Hepatocyte (in vitro differentiated cells): Measurements from ENCODE around the gene ZKSCAN4. TPM values are rescaled to one million over a fixed set of nuclear protein-coding genes. Genes with fewer than 3 reads are reported as not detected.

Experiments
- DNase-seq: peaks from one replicate; pipeline ENCODE4 v3.0.0-alpha.2; 2016; ENCODE audit warnings: low spot score
- H2AFZ ChIP-seq: fragments of 200-600 bp; sonication (generic); 2 replicates; pipeline ENCODE4 v1.6.0; 2016; ENCODE audit warnings: antibody characterized with exemption, mild to moderate bottlenecking
- H3K27ac ChIP-seq: fragments of 200-600 bp; sonication (generic); 2 replicates; pipeline ENCODE4 v1.5.1; 2016; ENCODE audit warnings: mild to moderate bottlenecking
- H3K27me3 ChIP-seq: fragments of 200-600 bp; sonication (generic); 2 replicates; pipeline ENCODE4 v1.6.1; 2016
- H3K36me3 ChIP-seq: fragments of 200-600 bp; sonication (generic); replicated peaks from 2 replicates; pipeline ENCODE4 v1.5.1; 2016; ENCODE audit warnings: low read depth; ENCODE audit not compliant: insufficient read depth
- H3K4me1 ChIP-seq: fragments of 200-600 bp; sonication (generic); 2 replicates; pipeline ENCODE4 v1.5.1; 2016; ENCODE audit warnings: mild to moderate bottlenecking, moderate library complexity; ENCODE audit not compliant: insufficient read depth
- H3K4me2 ChIP-seq: fragments of 200-600 bp; sonication (generic); 2 replicates; pipeline ENCODE4 v1.6.0; 2016
- H3K4me3 ChIP-seq: fragments of 200-600 bp; sonication (generic); 2 replicates; pipeline ENCODE4 v1.5.1; 2016; ENCODE audit warnings: mild to moderate bottlenecking
- H3K79me2 ChIP-seq: fragments of 200-600 bp; sonication (generic); 2 replicates; pipeline ENCODE4 v1.6.0; 2017; ENCODE audit warnings: mild to moderate bottlenecking
- H3K9me2 ChIP-seq: fragments of 200-600 bp; sonication (generic); replicated peaks from 2 replicates; pipeline ENCODE4 v1.6.0; 2017; ENCODE audit warnings: mild to moderate bottlenecking; ENCODE audit not compliant: insufficient read depth
- H3K9me3 ChIP-seq: fragments of 200-600 bp; sonication (generic); 2 replicates; pipeline ENCODE4 v1.5.1; 2016; ENCODE audit warnings: low read depth, mild to moderate bottlenecking
- H4K20me1 ChIP-seq: fragments of 200-600 bp; sonication (generic); 2 replicates; pipeline ENCODE4 v1.6.0; 2016; ENCODE audit warnings: mild to moderate bottlenecking; ENCODE audit not compliant: insufficient read depth, poor library complexity, severe bottlenecking
- EZH2 ChIP-seq: fragments of 200-600 bp; sonication (generic); IDR thresholded peaks from 2 replicates; pipeline ENCODE4 v1.6.1; 2016; ENCODE audit warnings: antibody characterized with exemption, mild to moderate bottlenecking, borderline replicate concordance
- EZH2phosphoT487 ChIP-seq: fragments of 200-600 bp; sonication (generic); IDR thresholded peaks from one replicate; pipeline ENCODE4 v1.6.1; 2018; ENCODE audit warnings: antibody characterized with exemption, mild to moderate bottlenecking, low read depth, moderate library complexity; ENCODE audit not compliant: unreplicated experiment, severe bottlenecking
- WGBS: methylation state at CpG from one replicate; pipeline ENCODE4 v1.1.6; 2016; ENCODE audit warnings: low lambda C conversion rate; ENCODE audit errors: missing lambda C conversion rate; 5-methylcytosine and 5-hydroxymethylcytosine counted together
- polyA plus RNA-seq: library from polyadenylated mRNA; unstranded; fragments of >200 nt; fragmentation: Nextera tagmentation; extraction: Ambion mirVana; gene quantifications from 2 replicates; pipeline ENCODE4 v1.2.1, GENCODE V29; 2016
- total RNA-seq: library from RNA; depleted of rRNA; stranded (reverse); fragments of >200 nt; gene quantifications from 2 replicates; pipeline ENCODE4 v1.2.3, GENCODE V29; 2014
- TF ChIP-seq, protein P1 (sequence below): fragments of 200-600 bp; sonication (generic); IDR thresholded peaks from 2 replicates; pipeline ENCODE4 v1.5.1; 2016; ENCODE audit warnings: antibody characterized with exemption, mild to moderate bottlenecking; ENCODE audit not compliant: poor library complexity

ZKSCAN4 gene
- 3.1 and 4.3 TPM in 2 replicates for total RNA-seq
- 3.1 and 3.5 TPM in 2 replicates for polyA plus RNA-seq

DNA sequence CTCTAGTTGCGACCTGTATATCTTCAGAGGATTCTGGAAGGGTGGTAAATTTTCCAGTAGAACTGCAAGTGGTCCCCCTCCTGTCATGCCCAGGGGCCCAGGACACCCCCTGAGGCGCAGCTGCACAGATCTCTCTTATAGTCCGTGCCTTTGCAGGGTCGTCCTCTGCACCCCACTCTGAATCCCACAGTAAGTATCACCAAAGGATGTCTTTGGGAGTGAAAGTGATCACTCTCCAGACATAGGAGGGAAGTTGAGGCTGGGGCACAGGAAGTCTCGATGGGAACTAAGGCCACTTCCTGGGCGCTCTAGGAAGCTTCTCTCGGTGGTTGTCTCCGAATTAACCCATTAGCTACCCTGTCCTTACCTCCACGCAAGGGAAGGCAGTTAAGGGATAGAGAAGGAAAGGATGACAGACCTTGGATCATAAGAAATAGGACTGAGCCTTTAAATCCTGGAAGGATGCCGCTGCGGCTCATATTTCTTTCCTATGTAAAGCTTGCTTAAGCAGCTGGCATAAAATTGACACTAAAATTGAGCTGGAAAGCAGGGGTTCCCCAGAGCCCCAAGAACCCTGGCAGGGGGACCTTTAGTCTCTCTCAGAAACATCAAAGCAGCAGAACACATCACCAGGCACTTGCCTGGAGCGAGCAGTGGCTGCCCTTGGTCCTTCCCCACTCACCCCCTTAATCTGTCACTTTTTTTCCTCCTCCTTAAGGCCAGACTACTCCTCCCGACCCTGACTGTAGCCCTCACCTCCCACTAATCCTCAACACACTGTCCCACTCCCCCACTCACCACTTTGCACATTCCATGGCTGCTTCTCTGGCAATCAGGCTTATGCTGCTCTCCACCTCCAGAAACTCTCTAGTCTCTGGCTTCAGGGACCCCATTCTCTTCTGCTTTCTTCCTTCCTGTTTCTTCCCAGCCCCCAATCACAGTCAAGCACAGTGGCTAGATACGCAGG, at the start of gene ZKSCAN4:
Gene ZKSCAN4, minus strand, starts transcription at position 261 of the 967 bp plus-strand sequence. CDS start 289 bp downstream, outside the sequence.
- peak; percentile 93 for DNase-seq
- H3K4me2 ChIP-seq, result peak within 1 kb of the TSS; percentile 78
- H3K4me3 ChIP-seq, result peak within 1 kb of the TSS; percentile 81
- H3K27me3 ChIP-seq, result no peaks in the 10 kb centered on the region
- H3K9me2 ChIP-seq, result no peaks in the 10 kb centered on the region
- peak within 1 kb of the TSS; percentile 47 for H3K27ac ChIP-seq
- TF ChIP-seq EZH2 (no peak), EZH2phosphoT487 (no peak)
- TF ChIP-seq, protein P1, sequence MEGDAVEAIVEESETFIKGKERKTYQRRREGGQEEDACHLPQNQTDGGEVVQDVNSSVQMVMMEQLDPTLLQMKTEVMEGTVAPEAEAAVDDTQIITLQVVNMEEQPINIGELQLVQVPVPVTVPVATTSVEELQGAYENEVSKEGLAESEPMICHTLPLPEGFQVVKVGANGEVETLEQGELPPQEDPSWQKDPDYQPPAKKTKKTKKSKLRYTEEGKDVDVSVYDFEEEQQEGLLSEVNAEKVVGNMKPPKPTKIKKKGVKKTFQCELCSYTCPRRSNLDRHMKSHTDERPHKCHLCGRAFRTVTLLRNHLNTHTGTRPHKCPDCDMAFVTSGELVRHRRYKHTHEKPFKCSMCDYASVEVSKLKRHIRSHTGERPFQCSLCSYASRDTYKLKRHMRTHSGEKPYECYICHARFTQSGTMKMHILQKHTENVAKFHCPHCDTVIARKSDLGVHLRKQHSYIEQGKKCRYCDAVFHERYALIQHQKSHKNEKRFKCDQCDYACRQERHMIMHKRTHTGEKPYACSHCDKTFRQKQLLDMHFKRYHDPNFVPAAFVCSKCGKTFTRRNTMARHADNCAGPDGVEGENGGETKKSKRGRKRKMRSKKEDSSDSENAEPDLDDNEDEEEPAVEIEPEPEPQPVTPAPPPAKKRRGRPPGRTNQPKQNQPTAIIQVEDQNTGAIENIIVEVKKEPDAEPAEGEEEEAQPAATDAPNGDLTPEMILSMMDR, result no peak
- H3K4me1 ChIP-seq, result peaks cover 11% of the 10 kb centered on the region
- H3K9me3 ChIP-seq, result no peaks in the 10 kb centered on the region
- H4K20me1 ChIP-seq, result no peaks in the 10 kb centered on the region
- WGBS, result 9% methylated on average over 14 of the region's 14 CpGs
- peak within 1 kb of the TSS; percentile 82 for H2AFZ ChIP-seq
- peaks cover 21% of the 10 kb centered on the region for H3K79me2 ChIP-seq
- no peaks in the 10 kb centered on the region for H3K36me3 ChIP-seq

DNA sequence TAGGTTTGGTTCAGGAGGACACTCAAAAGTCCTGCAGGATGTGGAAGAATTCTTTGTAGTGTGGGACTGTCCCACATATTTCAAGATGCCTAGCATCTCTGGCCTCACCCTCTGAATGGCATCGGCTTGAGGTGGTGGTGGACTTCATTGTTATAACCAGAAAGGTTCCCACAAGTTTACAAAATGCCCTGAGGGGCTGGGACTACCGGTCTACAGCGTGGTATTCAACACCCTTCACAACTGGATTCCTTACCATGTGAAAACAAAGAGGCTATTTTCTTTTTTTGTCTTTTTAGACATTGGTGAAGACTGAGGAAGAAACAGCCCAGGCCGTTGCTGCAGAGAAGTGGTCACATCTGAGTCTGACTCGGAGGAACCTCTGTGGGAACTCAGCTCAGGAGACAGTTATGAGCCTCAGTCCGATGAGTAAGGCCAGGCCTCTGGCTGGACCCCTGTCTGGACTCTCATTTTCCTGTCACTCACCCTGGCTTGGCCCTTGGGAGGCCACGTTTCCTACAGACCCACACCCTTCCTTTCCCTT, 44.5 kb upstream of the ZKSCAN4 start:
- Histone ChIP-seq H2AFZ (no peak overlapping the region), H3K4me1 (no peaks in the 10 kb centered on the region), H3K27ac (no peak overlapping the region), H3K4me3 (no peak overlapping the region), H3K9me3 (no peaks in the 10 kb centered on the region), H4K20me1 (no peaks in the 10 kb centered on the region), H3K4me2 (no peak overlapping the region), H3K27me3 (no peaks in the 10 kb centered on the region), H3K36me3 (no peaks in the 10 kb centered on the region), H3K9me2 (no peaks in the 10 kb centered on the region), H3K79me2 (no peaks in the 10 kb centered on the region)
- DNase-seq, result no peak
- 84% methylated on average over 7 of the region's 7 CpGs for WGBS
- TF ChIP-seq, protein P1, result no peak
- TF ChIP-seq EZH2, result no peak
- TF ChIP-seq EZH2phosphoT487, result no peak

DNA sequence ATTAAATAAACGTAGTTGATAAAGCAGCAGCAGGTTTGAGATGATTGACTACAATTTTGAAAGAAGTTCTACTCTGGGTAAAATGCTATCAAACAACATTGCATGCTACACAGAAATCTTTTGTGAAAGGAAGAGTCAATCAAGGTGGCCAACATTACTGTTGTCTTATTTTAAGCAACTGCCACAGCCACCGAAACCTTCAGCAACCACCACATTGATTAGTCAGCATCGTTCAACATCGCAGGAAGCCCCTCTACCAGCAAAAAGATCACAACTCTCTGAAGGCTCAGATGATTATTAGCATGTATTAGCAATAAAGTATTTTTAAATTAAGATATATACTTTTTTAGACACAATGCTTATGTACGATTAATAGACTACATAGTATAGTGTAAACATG, 43.3 kb upstream of the ZKSCAN4 start:
- TF ChIP-seq, protein P1, result no peak
- TF ChIP-seq EZH2phosphoT487 (no peak), EZH2 (no peak)
- Histone ChIP-seq H3K4me1 (no peaks in the 10 kb centered on the region), H3K27me3 (no peaks in the 10 kb centered on the region), H3K4me3 (no peak overlapping the region), H3K36me3 (no peaks in the 10 kb centered on the region), H2AFZ (no peak overlapping the region), H3K9me3 (no peaks in the 10 kb centered on the region), H3K4me2 (no peak overlapping the region), H3K9me2 (no peaks in the 10 kb centered on the region), H3K79me2 (no peaks in the 10 kb centered on the region), H4K20me1 (no peaks in the 10 kb centered on the region), H3K27ac (no peak overlapping the region)
- 96% methylated on average over 5 of the region's 5 CpGs for WGBS
- no peak for DNase-seq
